ENCODE results near the gene AXIN1. TPM values are rescaled to one million over a fixed set of nuclear protein-coding genes. Genes with fewer than 3 reads are reported as not detected.

Gene AXIN1
- total and polyA plus RNA-seq, 2 of the 8 experiments (the other 6 are each of a cell fraction or from before 2014, with no cell fraction given), result 12.5 to 41.9 TPM

DNA sequence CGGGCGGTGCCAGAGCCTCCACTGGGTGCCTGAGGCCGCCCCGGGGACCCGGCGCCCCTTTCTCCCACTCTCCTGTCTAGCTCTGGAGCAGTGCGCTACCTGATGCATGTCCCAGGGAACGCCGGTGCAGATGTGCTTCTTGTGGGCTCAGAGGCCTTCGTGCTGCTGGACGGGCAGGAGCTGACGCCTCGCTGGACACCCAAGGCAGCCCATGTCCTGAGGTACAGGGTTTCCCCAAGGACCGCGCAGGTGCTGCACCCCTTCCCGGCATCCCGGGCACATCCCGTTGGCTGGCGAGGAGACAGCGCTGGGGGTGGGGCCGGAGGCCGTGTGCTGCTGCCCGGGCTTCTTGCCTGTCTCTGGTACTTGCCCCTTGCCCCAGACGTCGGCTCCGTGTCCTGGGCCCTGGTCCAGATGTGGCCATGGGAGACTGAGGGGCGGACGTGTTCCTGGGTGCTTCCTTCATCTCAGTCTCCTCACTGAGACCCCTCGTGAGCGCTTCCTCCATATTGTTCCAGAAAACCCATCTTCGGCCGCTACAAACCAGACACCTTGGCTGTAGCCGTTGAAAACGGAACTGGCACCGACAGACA is 89.2 kb downstream of the AXIN1 start:
- H3K27ac ChIP-seq (ENCODE audit: low read depth, low read length), result no peak overlapping the region
- WGBS, 2 experiments (ENCODE audit: extremely low coverage in 1 of 2, insufficient coverage in 1 of 2, insufficient read length in 1 of 2, insufficient replicate concordance in 2 of 2, low coverage in 1 of 2, low lambda C conversion rate in 2 of 2, missing lambda C conversion rate in 1 of 2), result 94% methylated on average over 35 of the region's 35 CpGs; no CpG with 5 or more reads in 1 of the 2 experiments
- no peaks in the 10 kb centered on the region for H3K27me3 ChIP-seq (replicated peaks in 1 of 4; ENCODE audit: control insufficient read depth in 3 of 4, extremely low read depth in 1 of 4, insufficient read depth in 3 of 4, low read length in 3 of 4)
- H2AK5ac ChIP-seq (ENCODE audit: low read depth, low read length), result no peak overlapping the region
- no peak overlapping the region for H3K9ac ChIP-seq (replicated peaks in 1 of 4; ENCODE audit: extremely low read depth in 1 of 4, low read depth in 3 of 4, low read length in 3 of 4)
- no peak overlapping the region for H4K5ac ChIP-seq (ENCODE audit: insufficient read length, low read depth, low read length)
- H4K20me1 ChIP-seq (replicated peaks in 1 of 2; ENCODE audit: control insufficient read depth in 1 of 2, insufficient read depth in 2 of 2, low read length in 2 of 2), result peaks cover 0 to 19% of the 10 kb centered on the region in 2 experiments
- H2AFZ ChIP-seq (ENCODE audit: low read length), result no peak overlapping the region
- FAIRE-seq (no peak), DNase-seq (ENCODE audit: low read depth in 1 of 2, low spot score in 2 of 2) (no peak)
- no peak overlapping the region for H4K8ac ChIP-seq (ENCODE audit: extremely low read depth, insufficient read depth, low read length)
- POLR2A ChIA-PET (ENCODE audit: partially characterized antibody), result interaction anchor here (1.0 to 1.7 kb wide), 5 partner anchors 16 to 35 kb away, joined by 3 to 4 read pairs (median 3); partner anchors contain the start of genes ARHGDIG and LUC7L
- no peaks in the 10 kb centered on the region for H3K79me1 ChIP-seq (ENCODE audit: low read depth, low read length)
- no peak overlapping the region for H3K14ac ChIP-seq (ENCODE audit: insufficient read length)
- no peak overlapping the region for H2BK120ac ChIP-seq (replicated peaks; ENCODE audit: low read depth, low read length)
- no peak overlapping the region for H3K4me3 ChIP-seq (ENCODE audit: extremely low read depth in 1 of 4, insufficient read depth in 2 of 4, low read depth in 3 of 4, low read length in 4 of 4)
- H3K18ac ChIP-seq (ENCODE audit: extremely low read depth, low read length), result no peak overlapping the region
- H2BK15ac ChIP-seq (ENCODE audit: low read length), result no peak overlapping the region
- H4K91ac ChIP-seq (replicated peaks; ENCODE audit: insufficient read length, low read length), result no peak overlapping the region
- no peaks in the 10 kb centered on the region for H3K79me2 ChIP-seq (ENCODE audit: control insufficient read depth in 1 of 2, insufficient read depth in 2 of 2, low read length in 2 of 2)
- H3K23ac ChIP-seq (ENCODE audit: insufficient read length), result no peak overlapping the region
- no peak overlapping the region for H3K4me2 ChIP-seq (ENCODE audit: insufficient read depth in 1 of 2, low read depth in 2 of 2, low read length in 2 of 2)
- no peak overlapping the region for H2BK5ac ChIP-seq (ENCODE audit: low read depth, low read length)
- no peaks in the 10 kb centered on the region; a peak in 1 of 7 replicates for H3K4me1 ChIP-seq (replicated peaks in 1 of 4; ENCODE audit: control insufficient read depth in 3 of 4, insufficient read depth in 4 of 4, low read length in 3 of 4)
- TF ChIP-seq KDM1A (IDR thresholded peaks at IDR 0.05; ENCODE audit: borderline replicate concordance, low read length), result no peak
- TF ChIP-seq, protein P1, sequence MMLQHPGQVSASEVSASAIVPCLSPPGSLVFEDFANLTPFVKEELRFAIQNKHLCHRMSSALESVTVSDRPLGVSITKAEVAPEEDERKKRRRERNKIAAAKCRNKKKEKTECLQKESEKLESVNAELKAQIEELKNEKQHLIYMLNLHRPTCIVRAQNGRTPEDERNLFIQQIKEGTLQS (IDR thresholded peaks at IDR 0.05; ENCODE audit: insufficient read depth, low read depth, low read length), result no peak
- no peak for TF ChIP-seq SIN3A (conservative IDR thresholded peaks at IDR 0.05 in 1 of 2, IDR thresholded peaks at IDR 0.05 in 1 of 2; ENCODE audit: low read depth in 1 of 2, low read length in 2 of 2)
- no peak for TF ChIP-seq EGR1 (IDR thresholded peaks at IDR 0.05; ENCODE audit: borderline replicate concordance, low read depth, low read length)
- TF ChIP-seq BCL11A (IDR thresholded peaks at IDR 0.05; ENCODE audit: low read depth in 2 of 2, low read length in 2 of 2), result no peak
- no peak for TF ChIP-seq FOSL1 (IDR thresholded peaks at IDR 0.05; ENCODE audit: insufficient read depth, low read depth, low read length)
- no peak for TF ChIP-seq POLR2AphosphoS5 (IDR thresholded peaks at IDR 0.05; ENCODE audit: low read depth, low read length)
- no peak for TF ChIP-seq SP2 (IDR thresholded peaks at IDR 0.05; ENCODE audit: low read length)
- TF ChIP-seq, protein P2, sequence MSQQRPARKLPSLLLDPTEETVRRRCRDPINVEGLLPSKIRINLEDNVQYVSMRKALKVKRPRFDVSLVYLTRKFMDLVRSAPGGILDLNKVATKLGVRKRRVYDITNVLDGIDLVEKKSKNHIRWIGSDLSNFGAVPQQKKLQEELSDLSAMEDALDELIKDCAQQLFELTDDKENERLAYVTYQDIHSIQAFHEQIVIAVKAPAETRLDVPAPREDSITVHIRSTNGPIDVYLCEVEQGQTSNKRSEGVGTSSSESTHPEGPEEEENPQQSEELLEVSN (IDR thresholded peaks at IDR 0.05), result no peak
- H3K23me2 ChIP-seq (ENCODE audit: low read depth, low read length), result peaks cover 4% of the 10 kb centered on the region; the same call in 1 of the 2 replicates
- H3K56ac ChIP-seq (replicated peaks; ENCODE audit: insufficient read length, low read depth, low read length), result no peak overlapping the region
- H2BK20ac ChIP-seq (ENCODE audit: low read length), result no peak overlapping the region
- peaks cover 5 to 12% (median 8%) of the 10 kb centered on the region in 4 experiments; a peak in 6 of 8 replicates for H3K36me3 ChIP-seq (ENCODE audit: control insufficient read depth in 2 of 4, insufficient read depth in 4 of 4, low read length in 3 of 4)
- H2BK12ac ChIP-seq (ENCODE audit: low read depth, low read length), result no peak overlapping the region
- H3K9me3 ChIP-seq (ENCODE audit: insufficient read depth in 2 of 2, low read depth in 1 of 2, low read length in 1 of 2), result no peaks in the 10 kb centered on the region
- no peak overlapping the region for H3K4ac ChIP-seq (replicated peaks; ENCODE audit: insufficient read length, low read depth, low read length)
- CTCF ChIA-PET (ENCODE audit: partially characterized antibody), result interaction anchor here (0.6 to 1.3 kb wide), 2 partner anchors 75 to 159 kb away, joined by 3 to 5 read pairs; no protein-coding TSS in a partner anchor
